GM19025 (cell line): Measurements from ENCODE around the gene SSH2.
"Not testable (repeated sequence)": the region's sequence is repeated elsewhere in the genome, so short reads cannot be mapped to it uniquely, and the experiment has no call there.

Experiments
- ATAC-seq: cut with Tn5 transposase; IDR thresholded peaks from one replicate; pipeline ENCODE4 v1.9.1; 2021; ENCODE audit warnings: mild to moderate bottlenecking, low read depth, moderate library complexity; ENCODE audit not compliant: unreplicated experiment

Gene SSH2

DNA sequence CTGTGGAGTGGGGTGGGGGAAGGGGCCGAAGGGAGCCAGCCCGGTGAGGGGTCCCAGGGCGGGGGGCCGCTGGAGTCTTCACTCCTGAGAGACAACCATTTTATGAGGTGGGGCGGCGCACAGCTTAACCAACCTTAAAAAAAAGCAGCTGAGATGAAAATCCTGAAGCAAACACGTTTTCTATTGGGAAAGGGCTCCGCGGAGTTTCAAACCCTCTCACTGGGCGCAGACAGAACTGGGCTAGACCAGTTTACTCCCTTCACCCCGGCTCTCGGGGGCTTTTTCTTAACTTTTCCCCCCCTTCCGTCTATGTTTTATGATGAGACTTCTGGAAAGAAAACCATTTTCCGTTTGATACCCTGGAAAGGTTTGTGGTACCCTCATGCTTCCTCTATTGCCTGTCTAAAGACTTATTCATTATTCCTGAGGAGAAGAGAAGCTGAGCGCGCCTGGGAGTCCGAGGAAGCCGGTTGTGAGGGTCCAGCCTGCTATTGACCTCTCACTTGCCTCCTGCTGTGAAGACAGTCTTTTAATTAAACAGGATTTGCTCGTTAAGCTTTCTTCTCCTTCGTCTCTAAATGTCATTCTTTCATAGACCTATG, 482 bp upstream of the SSH2 start:
- ATAC-seq: no peak

DNA sequence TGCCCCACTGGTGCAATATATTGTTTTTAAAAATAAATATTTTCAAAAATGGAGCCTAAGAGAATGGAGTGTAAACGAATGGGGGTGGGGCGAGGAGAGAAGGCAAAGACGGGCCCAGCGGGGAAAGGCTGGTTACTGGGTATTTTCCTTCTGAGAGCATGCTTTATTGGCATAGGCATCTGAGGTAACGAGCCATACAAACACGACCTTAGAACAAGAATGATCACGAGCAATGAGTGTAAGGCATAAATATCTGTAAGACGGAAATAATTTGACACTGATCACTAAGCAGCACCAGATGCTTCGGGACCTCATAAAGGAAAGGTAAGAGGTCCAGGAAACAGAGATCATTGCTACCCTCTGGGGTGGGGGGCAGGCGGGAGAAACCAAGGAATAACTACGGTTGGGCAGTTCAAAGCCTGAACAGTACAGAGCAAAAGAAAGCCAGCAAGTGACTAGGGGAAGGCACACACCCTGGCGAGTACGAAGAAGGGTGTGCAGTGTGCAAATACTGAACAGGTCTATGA, 959 bp downstream of the SSH2 start:
- ATAC-seq: no peak

DNA sequence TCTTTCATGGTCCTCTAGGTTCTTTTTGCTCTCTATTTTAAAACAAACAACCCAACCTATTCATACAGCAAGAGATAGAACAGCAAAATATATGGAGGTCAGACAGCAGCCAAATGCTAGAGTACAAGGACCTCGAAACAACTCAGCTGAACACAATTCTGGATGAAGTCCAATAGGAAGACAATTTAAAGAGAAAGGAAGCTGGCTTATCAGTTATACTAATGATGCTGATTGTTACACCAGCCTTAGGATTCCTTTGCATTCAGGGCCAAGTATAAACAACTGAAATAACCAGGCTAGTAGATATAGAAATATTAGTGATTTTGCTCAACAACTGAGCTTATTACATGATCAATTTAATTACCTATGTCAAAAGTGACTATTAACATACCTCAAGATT, 2.5 kb downstream of the SSH2 start:
- no peak for ATAC-seq

DNA sequence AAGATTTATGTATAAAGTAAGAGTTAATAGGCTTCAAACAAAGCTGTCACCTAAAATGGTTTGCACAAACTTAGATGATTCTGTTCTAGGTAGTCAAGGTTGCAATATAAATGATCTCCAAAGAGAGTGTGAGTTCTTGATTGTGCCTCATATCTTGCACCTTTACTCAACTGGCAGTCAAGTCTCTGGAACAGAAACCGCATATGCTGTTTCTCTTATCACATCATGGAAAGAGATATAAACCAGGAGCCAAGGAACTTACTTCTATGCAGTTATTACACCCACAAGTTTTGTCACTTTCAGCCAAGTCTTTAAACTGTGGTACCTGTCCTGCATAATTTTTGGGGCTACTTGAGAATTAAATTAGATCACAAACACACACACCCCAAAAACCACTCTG, 5.2 kb downstream of the SSH2 start:
- no peak for ATAC-seq

DNA sequence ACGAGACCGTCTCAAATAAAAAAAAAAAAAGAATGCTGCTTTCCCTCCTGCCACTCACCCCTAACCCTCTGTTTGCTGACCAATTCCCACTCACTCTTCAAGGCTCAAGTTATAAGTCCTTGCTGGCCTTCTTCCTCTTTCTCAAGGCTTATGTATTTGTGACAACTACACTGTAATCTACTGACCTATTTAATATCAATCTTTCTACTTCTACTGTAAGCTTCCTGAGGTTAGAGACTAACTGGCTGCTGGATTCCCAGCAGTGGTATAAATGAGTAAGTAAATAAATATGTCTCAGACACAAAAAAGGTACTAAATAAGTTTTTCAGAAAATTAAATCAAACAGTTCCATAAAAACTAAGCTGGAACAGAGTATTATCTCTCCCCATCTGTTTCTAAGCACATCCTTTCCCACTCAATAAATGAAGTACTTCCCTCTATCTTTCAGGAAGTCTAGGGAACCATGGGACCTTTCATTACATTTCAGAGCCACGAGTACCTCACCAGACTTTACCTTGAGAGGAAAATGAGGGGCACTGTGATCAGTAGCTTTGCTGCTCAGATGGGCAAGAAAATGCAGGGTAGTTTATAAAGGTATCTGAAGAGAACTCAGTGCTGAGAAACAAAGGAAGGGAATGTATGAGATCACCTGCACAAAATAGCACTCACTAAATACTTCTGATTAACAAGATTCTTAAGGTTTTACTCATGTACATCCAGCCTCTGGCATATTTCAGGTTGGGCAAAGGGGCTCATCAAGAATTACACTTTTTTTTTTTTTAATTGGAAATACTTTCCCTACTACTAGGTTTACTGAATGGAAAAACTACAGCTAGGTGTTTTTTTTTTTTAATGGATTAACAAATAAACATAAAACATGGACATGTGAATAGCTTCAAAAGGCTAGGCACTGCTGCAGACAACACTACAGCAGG, 10.8 kb downstream of the SSH2 start:
- no peak for ATAC-seq

DNA sequence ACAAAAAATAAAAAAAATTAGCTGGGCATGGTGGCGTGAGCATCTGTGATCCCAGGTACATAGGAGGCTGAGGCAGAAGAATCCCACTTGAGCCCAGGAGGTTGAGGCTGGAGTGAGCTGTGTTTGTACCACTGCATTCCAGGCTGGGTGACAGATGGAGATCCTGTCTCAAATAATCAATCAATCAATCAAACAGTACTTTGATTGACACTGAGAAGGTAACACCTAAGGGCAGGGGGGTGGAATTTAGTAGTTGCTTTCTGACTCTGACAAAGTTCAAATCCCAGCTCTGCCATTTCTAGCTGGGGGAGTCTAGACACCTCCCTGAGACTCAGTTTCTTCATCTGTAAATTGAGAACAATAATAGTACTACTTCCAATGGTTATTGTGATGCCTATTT, 12.0 kb downstream of the SSH2 start:
- no peak for ATAC-seq

DNA sequence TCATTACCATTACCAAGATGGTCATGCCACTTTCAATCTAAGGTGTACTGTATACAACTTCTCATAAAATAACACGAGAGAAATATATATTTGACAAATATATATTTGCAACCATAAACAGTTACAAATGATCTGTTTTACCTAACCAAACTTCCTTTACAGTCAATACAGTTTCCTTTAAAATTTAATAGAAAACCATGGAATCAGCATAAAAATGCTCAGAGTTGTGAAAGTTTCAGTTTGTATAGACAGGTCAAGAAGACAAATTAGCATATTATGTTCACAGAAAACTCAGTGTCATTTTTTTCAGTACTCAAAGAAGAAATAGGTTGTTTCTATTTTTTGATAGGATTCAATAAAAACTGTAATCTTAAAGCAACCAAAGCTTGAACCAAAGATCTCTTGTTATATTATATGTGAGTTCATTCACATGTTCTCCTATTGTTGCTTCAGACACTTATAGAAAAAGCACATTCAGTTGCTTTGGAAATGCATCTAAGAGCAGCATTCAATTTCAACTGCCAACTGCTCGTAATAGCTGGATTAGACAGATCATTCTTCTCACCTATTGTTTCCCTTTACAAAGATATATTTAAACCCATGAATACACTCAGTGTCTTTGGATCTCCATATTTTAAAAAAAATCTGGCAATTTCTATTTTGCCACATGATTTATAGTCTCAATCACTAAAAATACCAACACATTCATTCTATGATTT, 15.1 kb downstream of the SSH2 start:
- ATAC-seq: no peak

DNA sequence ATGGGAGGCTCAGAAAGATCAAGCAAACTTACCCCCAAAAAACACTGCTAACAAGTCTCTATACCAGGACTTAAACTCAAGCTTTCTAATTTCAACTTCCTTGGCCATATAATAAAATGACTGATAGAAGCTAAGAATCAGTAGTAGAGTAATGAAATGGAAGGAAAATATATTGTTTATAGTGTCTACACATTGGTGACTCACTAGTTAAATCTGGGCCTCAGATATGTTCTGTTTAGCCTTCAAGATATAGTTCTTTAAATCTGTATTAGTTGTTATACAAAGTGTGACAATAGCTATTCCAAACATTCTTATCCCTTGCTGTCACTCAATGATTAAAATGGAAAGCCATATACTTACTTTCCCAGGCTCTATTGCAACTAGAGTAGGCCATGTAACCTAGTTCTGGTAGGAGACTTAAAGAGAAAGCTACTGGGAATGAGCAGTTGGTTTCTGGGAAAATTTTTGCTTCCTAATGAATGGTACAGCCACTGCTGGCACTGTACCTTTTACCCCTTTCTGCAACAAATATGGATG, 18.3 kb downstream of the SSH2 start:
- no peak for ATAC-seq

DNA sequence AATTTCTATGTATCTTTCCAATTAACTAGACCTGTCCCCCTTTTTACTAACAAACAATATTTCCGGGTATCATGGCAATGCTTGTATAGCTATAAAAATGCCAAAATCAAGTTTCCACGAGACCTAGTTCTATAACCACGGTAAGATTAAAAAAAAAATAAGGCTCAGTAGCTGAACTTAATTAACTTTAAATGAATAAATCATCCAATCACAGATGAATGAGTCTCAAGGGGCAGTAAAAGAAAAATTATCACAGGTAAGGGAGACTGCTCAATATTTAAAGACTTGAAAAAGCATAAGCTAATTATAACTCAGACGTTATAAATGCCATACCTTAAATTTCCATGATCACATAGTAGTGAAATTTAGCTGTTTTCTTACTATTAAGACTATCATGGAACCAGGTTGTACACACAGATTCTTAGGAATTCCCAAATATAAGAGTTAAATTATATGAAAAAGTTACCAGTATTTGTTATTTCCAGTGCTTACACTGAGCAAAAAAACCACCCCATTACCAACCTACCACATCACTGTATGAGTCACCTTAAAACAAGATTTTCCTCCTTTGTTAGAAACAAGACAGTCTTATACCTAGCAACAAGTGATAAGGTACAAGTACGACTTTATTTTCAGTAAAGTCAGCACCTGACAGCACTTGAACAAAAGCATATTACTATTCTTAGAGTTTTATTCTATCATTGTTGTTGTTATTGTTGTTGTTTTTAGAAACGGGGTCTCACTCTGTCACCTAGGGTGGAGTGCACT, 20.6 kb downstream of the SSH2 start:
- no peak for ATAC-seq

DNA sequence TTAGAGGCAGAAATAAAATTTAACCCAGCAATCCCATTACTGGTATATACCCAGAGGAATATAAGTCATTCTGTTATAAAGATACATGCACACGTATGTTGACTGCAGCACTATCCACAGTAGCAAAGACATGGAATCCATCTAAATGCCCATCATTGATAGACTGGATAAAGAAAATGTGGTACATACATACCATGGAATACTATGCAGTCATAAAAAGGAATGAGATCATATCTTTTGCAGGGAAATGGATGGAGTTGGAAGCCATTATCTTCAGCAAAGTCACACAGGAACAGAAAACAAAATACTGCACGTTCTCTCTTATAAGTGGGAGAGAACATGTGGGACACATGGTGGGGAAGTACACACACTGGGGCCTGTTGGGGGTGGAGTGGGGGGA, 23.1 kb downstream of the SSH2 start:
- ATAC-seq: no peak

DNA sequence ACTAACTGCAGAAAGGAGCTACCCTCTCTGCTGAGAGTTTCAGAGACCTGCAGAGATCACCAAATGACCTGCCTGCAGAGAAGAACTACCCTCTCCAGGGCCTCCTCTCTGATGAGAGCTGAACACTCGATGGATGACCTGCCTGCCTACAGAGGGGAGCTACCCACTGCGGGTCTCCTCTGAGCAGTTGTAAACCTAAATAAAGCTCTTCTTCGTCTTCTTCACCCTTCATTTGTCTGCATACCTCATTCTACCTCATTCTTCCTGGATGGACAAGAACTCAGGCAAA, 24.2 kb downstream of the SSH2 start:
- ATAC-seq: no peak

DNA sequence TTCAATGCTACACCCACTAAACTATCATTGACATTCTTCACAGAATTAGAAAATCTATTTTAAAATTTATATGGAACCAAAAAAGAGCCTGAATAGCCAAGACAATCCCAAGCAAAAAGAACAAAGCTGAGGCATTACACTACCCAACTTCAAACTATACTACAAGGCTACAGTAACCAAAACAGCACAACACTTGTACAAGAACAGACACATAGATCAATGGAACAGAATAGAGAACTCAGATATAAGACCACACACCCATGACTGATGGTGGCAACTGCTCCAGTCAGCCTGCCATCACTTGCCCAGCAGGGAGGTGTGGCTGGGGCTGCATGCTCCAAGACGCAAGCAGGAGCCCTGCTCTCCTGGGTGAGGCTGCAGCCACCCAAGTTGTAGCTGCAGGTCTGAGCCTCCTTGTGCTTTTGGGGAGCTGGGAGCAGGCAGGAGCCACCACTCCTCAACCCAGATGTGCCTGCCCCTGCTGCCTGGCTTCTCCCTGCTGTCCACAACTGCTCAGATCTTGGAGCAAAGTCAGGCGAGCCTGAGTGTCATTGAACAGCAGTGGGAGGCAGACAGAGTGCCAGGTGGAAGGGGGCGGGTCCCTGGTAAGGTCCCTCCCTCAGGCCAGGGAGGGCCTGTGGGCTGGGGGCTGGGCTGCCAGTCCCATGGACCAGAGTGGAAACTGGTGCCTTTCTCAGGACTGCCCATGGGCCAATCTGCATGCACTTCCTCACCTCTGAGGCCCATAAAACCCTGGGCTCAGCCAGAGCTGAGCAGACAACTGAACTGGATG, 24.7 kb downstream of the SSH2 start:
- ATAC-seq: no peak

DNA sequence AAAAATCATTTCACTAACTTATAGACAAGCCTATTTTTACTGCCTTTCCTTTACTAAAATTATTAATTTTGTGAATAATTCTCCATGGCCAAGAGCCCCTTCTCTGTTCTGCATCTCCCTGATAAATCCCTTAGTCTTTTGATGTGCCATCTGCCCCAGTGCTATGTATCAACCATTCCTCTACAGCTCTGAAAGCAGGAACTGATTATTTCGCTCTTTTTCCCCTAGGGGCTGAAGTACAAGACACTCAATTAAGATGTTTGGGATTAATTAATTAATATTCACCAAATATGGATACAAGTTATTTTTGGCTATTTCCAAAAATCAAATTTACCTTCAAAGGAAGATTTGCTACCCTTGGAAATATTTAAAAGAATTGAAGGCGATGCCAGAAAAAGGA, 26.6 kb downstream of the SSH2 start:
- no peak for ATAC-seq

DNA sequence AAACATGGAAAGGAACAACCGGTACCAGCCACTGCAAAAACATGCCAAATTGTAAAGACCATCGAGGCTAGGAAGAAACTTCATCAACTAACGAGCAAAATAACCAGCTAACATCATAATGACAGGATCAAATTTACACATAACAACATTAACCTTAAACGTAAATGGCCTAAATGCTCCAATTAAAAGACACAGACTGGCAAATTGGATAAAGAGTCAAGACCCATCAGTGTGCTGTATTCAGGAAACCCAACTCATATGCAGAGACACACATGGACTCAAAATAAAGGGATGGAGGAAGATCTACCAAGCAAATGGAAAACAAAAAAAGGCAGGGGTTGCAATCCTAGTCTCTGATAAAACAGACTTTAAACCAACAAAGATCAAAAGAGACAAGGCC, 32.9 kb downstream of the SSH2 start:
- ATAC-seq: not testable (repeated sequence)

DNA sequence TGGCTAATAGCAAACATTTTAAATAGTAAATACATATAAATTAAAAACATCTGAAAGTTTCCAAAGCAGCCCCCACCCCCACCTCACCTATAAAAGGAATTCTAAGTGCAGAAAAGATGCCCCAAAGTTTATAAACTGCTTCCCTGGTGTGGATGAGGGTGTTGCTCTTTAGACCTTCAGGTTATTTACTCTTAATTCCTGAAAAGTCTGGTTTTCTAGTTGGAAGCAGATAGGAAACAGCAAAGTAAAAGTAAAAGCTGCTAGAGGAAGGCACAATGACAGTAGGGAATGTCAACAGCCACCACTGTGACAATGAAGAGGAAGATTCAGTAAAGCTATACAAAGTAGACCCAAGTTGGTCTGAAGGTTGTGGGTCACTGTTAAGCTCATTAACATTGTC, 37.8 kb downstream of the SSH2 start:
- ATAC-seq: no peak

DNA sequence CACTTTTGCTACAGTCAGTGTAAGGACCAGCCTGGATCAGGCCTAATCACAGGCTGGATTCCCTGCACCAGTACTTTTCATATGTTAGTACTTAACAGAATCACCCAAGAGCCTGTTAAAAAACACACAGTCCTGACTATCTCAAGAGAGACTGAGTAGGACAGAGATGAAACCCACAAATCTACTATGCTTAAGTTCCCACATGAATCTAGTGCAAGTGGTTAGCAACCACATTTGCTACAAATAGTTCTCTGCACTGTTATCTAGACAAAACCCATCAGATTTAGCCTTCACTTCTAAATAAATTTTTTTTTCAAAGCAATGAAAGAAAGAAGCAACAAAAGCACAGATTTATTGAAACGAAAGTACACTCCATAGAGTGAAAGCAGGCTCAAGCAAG, 38.9 kb downstream of the SSH2 start:
- ATAC-seq: no peak

DNA sequence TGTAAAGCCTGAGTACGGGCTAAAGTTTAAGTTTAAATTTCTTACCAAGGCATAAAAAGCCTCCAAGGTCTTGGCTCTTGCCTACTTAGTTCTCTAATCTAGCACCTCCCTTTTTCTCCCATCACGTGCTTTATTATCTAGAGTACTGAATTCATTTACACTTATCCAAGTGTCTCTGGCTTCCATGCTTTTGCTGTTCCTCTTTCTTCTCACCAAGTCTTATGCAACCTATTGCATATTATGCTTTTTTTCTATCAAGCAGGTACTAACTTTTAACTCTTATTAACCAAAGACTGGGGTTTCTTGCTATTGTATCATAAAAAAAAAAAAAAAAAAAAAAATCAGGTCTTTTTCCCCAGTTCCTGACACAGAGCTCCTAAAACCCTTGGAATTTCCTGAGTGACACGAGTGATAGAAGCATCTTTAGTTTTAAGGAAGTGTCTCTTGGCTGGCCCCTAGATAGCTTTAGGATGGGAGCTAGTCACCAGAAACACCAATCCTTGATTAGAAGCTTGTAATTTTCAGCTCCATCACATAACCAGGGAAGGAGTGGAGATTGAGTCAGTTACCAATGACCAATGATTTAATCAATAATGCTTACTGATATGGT, 44.9 kb downstream of the SSH2 start:
- no peak for ATAC-seq

DNA sequence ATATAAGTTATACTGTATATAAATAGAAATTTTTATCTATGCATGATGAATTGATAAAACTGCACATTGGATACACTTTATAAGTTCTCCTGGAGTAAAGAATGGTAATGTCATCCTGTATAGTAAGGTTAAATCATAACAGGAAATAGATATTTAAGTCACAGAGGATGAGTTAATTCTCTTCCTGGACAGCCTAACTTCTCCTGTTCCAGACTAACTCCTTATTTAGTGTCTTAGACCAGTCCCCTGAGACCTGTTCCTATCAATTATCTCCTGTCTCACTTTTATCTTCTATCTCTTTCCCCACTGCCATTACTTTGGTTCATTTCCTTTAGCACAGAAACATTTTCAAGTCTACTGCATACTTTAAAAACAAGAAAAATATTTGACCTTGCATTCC, 46.5 kb downstream of the SSH2 start:
- ATAC-seq: no peak

DNA sequence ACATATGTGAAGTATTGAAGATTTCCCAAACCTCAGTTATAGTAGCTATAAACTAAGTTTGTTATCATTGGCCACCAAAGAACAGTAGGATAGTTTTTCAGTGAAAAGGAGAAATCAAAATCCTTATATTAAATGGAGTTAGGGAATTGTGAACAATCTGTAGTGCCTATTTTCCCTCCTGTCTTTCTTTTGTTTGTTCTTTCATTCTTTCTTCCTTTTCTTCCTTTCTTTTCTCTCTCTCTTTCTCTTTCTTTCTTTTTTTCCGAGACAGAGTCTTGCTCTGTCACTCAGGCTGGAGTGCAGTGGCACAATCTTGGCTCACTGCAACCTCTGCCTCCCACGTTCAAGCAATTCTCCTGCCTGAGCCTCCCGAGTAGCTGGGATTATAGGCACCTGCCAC, 48.8 kb downstream of the SSH2 start:
- ATAC-seq: no peak
